CD4-positive, alpha-beta T cell treated with Interleukin-6 at 100 ng/mL for 8 hours (primary cell): Measurements from ENCODE around the gene MCEE.
"Not testable (repeated sequence)": the region's sequence is repeated elsewhere in the genome, so short reads cannot be mapped to it uniquely, and the experiment has no call there.

Experiments used
- DNase-seq: peaks from one replicate; pipeline ENCODE4 v3.0.0-alpha.2; 2020; ENCODE audit warnings: mixed read lengths, low spot score

The MCEE gene

GRCh38 chr2:71126957-71127356 is 3.1 kb downstream of the MCEE start:
- no peak for DNase-seq

GRCh38 chr2:71125506-71126294 is 4.3 kb downstream of the MCEE start:
- no peak for DNase-seq

- no peak for DNase-seq
These were observed 7.4 kb downstream of the MCEE start for GRCh38 chr2:71122387-71123298.

- no peak for DNase-seq
These were observed 8.6 kb downstream of the MCEE start for GRCh38 chr2:71121479-71121878.

- DNase-seq: no peak
These were observed 9.8 kb downstream of the MCEE start for GRCh38 chr2:71120195-71120594.

- no peak for DNase-seq
These were observed 13.0 kb downstream of the MCEE start for GRCh38 chr2:71117063-71117462.

GRCh38 chr2:71113843-71114242 is 16.2 kb downstream of the MCEE start:
- DNase-seq: no peak

GRCh38 chr2:71108091-71108490 is 21.9 kb downstream of the MCEE start:
- no peak for DNase-seq

- DNase-seq: not testable (repeated sequence)
These were observed 23.6 kb downstream of the MCEE start for GRCh38 chr2:71106463-71106862.

- DNase-seq: no peak
These were observed 26.2 kb downstream of the MCEE start for GRCh38 chr2:71103809-71104208.

- no peak for DNase-seq
These were observed 26.9 kb downstream of the MCEE start for GRCh38 chr2:71102981-71103681.

- DNase-seq: no peak
These were observed 28.4 kb downstream of the MCEE start for GRCh38 chr2:71101656-71102055.

GRCh38 chr2:71100195-71100964 is 29.6 kb downstream of the MCEE start:
- DNase-seq: peak; percentile 25

GRCh38 chr2:71092491-71093260 is 37.4 kb downstream of the MCEE start:
- not testable (repeated sequence) for DNase-seq

- not testable (repeated sequence) for DNase-seq
These were observed 38.2 kb downstream of the MCEE start for GRCh38 chr2:71091808-71092207.

- DNase-seq: not testable (repeated sequence)
These were observed 40.6 kb downstream of the MCEE start for GRCh38 chr2:71089475-71089874.

- DNase-seq: not testable (repeated sequence)
These were observed 44.6 kb downstream of the MCEE start for GRCh38 chr2:71085325-71086003.

GRCh38 chr2:71083752-71084312 is 46.2 kb downstream of the MCEE start:
- not testable (repeated sequence) for DNase-seq

GRCh38 chr2:71083297-71083696 is 46.7 kb downstream of the MCEE start:
- DNase-seq: not testable (repeated sequence)
